ENCODE measurements around the gene MMS22L.
"Not testable (repeated sequence)": the region's sequence is repeated elsewhere in the genome, so short reads cannot be mapped to it uniquely, and the experiment has no call there.

The MMS22L gene

DNA sequence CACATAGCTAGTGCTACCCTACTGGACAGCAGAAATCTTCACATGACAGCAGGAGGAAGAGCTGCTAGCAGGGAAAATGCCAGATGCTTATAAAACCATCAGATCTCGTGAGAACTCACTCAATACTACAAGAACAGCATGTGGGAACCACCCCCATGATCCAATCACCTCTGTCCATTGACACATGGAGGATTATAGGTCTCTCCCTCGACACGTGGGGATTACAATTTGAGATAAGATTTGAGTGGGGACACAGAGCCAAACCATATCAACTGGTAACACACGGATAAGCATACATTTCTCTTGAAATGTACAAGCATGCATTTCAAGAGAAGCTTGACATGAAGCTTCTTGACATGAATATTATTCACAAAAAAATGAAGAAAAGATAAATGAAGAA, 64.1 kb downstream of the MMS22L start:
- DNase-seq, result no peak

GRCh38 chr6:97215157-97215769, 67.8 kb downstream of the MMS22L start:
- DNase-seq, result no peak

DNA sequence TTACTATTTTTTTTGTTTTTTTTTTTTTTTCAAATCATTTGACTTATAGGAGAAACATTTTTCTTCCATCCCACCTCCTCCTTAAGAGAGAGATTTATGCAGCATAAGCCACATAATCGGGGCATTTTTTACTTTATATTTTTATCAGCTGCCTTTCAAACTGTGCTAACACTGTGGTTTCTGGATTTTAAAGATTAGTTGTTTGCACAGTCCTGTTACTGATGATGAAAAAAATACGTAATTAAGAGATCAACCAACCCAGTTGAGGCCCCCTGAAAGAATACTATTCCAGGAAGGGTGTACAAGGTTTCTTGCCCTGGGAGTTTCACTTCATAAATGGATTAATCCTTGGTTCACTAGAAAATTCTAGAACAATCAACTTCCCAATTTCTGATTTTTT, 68.3 kb downstream of the MMS22L start:
- no peak for DNase-seq

DNA sequence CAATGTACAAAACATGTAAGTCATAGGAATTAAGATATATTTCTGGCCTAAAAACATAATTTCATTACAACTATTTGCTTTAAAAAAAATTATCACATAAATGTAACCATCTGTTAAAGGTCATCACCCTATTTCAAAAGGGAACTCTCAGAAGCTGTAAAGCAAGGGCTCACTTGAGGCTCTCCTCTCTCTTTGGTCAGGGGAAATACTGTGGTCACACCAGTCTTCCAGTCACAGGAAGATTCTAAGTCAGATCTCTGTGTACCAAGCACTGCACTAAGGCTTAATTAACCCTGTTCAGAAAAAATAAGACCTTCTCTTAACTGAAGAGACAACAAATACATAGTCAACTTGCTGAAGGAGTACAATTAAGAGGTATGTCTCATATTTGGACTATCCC, 75.6 kb downstream of the MMS22L start:
- no peak for DNase-seq

- peak in 1 of 3 experiments; percentile 9 for DNase-seq
Measured at GRCh38 chr6:97205966-97206365, 77.0 kb downstream of the MMS22L start.

DNA sequence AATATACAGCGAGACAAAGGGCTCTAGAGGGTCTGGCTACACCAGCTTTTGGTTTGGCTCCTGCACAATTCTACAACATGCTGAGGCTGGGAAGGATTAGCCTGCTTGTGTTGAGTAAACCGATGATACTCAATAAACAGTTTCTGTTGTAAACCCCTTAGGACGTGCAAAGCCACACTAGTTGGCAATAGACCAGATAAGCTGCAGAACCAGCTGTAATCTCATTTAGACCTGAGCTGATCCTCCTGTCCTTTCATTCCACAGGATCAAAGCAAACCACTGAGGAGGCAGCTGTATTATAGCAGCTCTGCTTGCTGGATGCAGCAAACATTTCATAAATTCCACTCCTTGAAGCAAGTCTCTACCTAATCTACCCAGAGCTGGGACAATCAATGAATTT, 79.7 kb downstream of the MMS22L start:
- DNase-seq, result no peak

DNA sequence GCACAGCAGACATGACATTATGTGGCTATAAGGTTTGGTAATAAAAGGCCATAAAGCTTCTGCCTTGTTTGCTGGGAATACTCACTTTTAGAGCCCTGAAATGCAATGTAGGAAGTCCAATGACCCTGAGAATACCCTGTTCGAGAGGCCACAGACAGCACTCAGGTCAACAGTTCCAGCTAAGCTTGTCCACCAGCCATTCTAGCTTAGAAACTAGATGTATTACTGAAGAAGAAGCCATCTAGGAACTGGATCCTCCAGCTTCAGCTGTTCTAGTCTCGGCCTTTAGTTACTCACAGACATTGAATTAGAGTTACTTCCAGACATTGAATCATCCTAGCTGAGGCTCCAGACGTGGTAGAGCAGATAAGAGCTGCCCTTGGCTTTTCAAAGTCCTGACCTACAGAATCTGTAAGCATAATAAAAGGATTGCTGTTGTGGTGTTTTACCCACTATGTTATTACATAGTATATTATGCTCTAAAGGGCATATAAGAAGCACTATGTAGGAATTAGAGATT, 84.9 kb downstream of the MMS22L start:
- no peak for DNase-seq

DNA sequence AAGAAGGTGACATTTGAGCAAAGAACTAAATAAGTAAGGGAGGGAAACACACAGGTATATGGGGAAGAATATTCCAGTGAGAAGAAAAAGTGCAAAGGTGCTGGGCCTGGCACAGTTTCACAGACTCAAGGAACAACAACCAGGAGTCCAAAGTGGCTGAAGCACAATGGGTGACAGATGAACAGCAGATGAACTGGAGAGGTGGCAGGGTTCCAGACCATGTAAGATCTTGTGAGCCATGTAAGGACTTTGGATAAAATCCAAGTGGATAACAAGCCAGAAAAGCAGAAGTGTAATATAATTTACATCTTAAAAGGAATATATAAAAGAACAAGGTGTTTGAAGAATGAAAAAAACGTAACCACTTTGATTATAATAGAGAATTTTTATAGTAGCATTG, 87.9 kb downstream of the MMS22L start:
- no peak for DNase-seq

DNA sequence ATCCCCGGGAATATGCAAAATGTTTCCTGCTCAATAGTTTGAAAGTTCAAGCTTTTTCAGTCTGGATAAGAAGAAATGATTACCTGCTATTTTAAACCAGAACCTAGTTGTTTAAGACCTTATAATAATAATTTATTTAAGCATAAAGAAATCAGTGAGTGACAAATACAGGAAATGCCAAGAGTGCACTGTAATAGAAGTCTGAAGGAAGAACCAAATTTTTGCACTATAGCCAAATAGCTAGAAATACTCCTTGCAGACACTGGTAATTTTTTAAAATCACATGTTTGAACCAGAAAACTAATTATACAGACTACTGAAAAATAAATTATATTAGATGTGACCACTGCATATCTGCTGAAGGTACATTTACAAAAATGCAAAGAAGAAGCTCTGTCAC, 93.2 kb downstream of the MMS22L start:
- no peak for DNase-seq

DNA sequence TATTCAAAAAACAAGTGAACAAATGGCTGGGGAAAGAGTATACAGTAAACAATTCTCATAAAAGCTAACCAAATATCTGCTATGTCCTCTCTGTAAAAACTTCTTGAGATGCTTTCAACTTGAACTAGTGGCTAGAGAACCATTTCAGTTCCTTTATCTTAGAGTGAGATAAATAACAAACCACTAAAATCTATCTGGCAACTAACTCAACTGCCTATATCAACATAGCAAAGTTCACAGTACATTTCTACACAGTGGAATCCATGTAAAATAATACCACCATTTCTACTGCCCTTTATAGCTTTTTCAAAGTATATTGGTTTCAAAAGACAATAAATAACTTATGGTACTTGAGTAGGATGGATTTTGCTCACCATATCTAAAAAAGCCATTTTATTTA, 95.1 kb downstream of the MMS22L start:
- no peak for DNase-seq

DNA sequence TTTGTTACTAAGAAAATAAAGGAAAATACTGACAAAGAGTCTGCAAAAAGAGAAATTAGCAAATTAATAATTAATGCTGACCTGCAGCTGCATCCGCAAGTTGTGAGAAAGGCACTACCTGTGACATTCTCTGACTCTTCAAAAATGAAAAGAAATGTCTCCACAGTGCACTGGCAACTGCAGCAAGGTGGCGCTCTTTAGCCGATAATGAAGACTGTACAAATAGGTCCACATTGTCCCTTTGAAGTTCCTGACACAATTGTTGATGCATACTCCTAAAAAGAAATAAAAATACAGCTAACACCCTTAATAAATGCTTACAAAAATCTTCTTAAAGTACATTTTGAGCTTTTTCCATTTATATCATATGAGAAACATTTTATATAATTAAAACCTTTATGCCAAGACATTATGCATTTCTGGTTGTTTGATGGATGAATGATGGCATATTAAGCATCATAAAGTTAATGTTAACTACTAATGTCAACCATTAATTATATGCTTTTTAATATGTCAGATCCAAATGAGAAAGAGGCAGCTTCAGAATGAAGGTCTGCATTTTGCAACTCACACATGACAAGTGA, 96.5 kb downstream of the MMS22L start:
- DNase-seq, result peak; percentile 49 to 86 (median 67)

- DNase-seq, result no peak
Measured at GRCh38 chr6:97177905-97178304, 105.1 kb downstream of the MMS22L start.

DNA sequence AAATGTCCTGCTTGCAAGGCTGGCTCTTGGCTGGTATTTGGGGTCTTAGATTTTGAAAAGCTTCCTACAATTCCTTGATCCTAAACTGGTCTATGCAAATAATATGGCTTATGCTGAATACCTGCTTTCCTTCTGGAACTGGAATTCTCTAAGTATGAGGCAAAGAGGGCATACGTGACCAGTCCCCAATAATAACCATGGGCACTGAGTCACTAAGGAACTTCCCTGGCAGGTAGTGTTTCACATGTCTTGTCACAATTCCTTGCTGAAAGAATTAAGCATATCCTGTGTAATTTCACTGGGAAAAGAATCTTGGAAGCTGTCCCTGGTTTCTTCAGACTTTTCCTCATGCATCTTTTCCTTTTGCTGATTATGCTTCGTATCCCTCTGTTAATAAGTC, 106.5 kb downstream of the MMS22L start:
- no peak for DNase-seq

DNA sequence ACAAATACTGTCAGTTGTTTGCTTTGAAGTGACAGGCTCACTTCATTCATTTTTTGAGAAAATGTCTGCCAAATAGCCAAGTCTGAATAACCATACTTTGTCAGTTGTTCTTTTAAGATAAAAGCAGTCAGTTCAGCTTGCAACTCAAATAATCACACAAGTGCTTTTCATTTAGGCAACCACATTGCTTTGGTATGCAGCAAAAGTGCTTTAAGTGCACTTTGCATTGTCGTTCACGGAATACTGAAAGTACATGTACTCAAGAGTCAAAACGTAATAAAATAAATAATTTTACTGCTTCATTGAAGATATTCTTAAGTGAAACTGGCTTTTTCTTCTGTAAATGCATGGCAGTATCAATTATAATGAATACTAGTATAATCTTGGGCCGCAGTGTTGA, 107.2 kb downstream of the MMS22L start:
- peak in 1 of 3 experiments; percentile 78 for DNase-seq

DNA sequence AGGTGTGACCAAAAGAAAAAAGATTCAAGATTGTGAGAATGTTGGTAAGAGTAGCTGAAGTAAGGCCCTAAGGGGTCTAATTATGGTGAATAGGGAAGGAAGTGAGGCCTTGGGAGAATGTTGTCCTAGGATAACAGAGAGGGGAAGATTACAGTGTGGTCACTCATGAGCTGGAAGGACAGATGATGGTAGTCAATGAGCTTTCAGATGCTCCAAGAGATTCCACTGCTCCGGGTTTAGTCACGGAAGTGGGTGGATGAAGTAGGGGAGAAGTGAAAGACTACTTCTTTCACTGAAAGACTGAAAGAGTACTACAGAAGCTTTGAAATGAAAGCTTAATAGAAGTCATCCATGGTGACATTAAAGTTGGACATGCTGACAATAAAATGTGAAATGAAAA, 108.5 kb downstream of the MMS22L start:
- no peak for DNase-seq

DNA sequence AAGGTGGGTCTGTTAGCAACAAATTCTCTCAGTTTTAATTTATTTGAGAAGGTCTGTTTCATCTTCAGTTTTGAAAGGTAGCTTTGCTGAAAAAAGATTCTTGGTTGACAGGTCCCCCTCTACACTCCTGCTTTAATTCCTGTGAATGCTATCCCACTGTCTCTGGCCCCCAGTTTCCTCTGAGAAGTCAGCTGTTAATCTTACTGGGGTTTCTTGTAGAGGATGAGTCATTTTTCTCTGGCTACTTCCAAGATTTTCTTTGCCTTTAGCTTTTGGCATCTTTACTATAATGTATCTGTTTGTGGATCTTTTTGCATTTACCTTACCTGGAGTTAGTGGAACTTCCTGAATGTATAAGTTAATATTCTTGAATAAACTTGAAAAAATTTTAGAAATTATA, 122.7 kb downstream of the MMS22L start:
- no peak for DNase-seq

DNA sequence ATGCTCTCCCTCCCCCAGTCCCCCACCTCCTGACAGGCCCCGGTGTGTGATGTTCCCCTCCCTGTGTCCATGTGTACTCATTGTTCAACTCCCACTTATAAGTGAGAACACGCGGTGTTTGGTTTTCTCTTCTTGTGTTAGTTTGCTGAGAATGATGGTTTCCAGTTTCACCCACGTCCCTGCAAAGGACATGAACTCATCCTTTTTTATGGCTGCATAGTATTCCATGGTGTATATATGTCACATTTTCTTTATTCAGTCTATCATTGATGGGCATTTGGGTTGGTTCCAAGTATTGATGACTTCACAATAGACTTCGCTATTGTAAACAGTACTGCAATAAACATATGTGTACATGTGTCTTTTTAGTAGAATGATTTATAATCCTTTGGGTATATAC, 127.6 kb downstream of the MMS22L start:
- not testable (repeated sequence) for DNase-seq

DNA sequence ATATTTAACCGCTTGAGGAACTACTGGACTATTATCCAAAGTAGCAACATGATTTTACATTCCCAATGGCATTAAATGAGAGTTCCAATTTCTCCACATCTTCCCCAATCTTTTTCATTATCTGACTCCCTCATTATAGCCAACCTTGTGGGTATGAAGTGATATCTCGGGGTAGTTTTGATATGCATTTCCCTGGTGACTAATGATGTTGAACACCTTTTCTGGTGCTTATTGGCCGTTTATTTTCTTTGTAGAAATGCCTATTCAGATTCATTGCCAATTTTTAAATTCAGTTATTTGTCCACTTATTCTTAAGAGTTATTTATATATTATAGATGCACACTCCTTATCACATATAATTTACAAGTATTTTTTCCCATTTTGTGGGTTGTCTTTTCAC, 129.0 kb downstream of the MMS22L start:
- no peak for DNase-seq

- no peak for DNase-seq
Measured at GRCh38 chr6:97151601-97152000, 131.4 kb downstream of the MMS22L start.

DNA sequence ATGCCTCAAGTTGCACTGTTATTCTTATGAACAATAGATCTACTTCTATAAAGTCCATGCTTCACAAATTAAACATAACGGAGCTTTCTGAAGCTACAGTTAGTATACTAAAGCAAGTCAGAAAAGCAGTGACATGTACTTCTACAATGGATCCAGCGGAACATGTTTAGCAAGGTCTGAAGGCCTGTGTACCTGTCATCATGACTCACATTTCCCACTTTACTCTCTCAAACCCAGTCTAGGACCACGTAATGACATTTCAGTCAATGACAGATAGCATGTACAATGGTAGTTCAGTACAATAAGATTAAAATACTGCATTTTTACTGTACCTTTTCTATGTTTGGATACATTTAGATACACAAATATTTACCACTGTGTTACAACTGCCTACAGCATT, 132.1 kb downstream of the MMS22L start:
- DNase-seq, result peak in 1 of 3 experiments; percentile 4

GRCh38 chr6:97147421-97147820, 135.6 kb downstream of the MMS22L start:
- DNase-seq, result no peak

DNA sequence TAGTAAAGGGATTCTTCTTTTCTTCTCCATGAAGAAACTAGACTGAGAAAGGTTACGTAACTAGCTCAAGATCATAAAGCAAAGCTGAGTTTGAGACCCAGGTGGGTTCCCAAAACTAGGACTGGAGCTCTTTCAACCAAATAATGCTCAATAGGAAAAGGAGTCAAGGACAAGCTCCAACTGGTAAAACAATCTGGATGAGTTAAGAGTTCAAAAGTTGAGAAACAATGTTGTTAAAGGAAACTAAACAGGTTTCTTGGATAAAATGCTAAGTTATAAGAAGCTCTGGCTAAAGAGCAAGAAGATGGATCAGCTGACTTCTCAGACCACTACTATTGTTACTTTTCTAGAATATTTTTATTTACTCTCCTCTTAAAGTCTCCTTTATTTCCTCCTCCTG, 137.3 kb downstream of the MMS22L start:
- no peak for DNase-seq

GRCh38 chr6:97141756-97142155, 141.3 kb downstream of the MMS22L start:
- no peak for DNase-seq

GRCh38 chr6:97138581-97138980, 144.4 kb downstream of the MMS22L start:
- no peak for DNase-seq
